GM23338 (cell line): ENCODE data around the gene ASS1. TPM values are rescaled to one million over a fixed set of nuclear protein-coding genes. Genes with fewer than 3 reads are reported as not detected.

ENCODE experiments used
- ATAC-seq: fragments of 200-7000 bp; cut with Tn5 transposase; 3 replicates; pipeline ENCODE4 v1.9.1; 2020
- DNase-seq: peaks from one replicate; pipeline ENCODE4 v3.0.0-alpha.2; 2015; ENCODE audit warnings: low spot score
- H2AFZ ChIP-seq: fragments of 200-600 bp; sonication (generic); 2 replicates; pipeline ENCODE4 v1.8.0; 2016; ENCODE audit warnings: antibody characterized with exemption, mild to moderate bottlenecking, moderate library complexity
- H3F3A ChIP-seq: fragments of 200-600 bp; sonication (generic); replicated peaks from 2 replicates; pipeline ENCODE4 v1.8.0; 2017; ENCODE audit warnings: antibody characterized with exemption, mixed run types, low read depth
- H3K27ac ChIP-seq: fragments of 200-600 bp; sonication (generic); 2 replicates; pipeline ENCODE4 v1.6.1; 2016; ENCODE audit warnings: low read depth
- H3K27me3 ChIP-seq: fragments of 200-600 bp; sonication (generic); 2 replicates; pipeline ENCODE4 v1.8.0; 2016; ENCODE audit warnings: mild to moderate bottlenecking, mixed run types, moderate library complexity; ENCODE audit not compliant: insufficient read depth
- H3K36me3 ChIP-seq: fragments of 200-600 bp; sonication (generic); 2 replicates; pipeline ENCODE4 v1.8.0; 2016; ENCODE audit warnings: mild to moderate bottlenecking; ENCODE audit not compliant: insufficient read depth
- H3K4me1 ChIP-seq: fragments of 200-600 bp; sonication (generic); 2 replicates; pipeline ENCODE4 v1.8.0; 2016; ENCODE audit warnings: mild to moderate bottlenecking, moderate library complexity; ENCODE audit not compliant: insufficient read depth
- H3K4me2 ChIP-seq: fragments of 200-600 bp; sonication (generic); 2 replicates; pipeline ENCODE4 v1.7.1; 2017; ENCODE audit warnings: mixed run types
- H3K4me3 ChIP-seq: fragments of 200-600 bp; sonication (generic); 2 replicates; pipeline ENCODE4 v1.6.1; 2016; ENCODE audit warnings: mixed run types
- H3K79me2 ChIP-seq: fragments of 200-600 bp; sonication (generic); replicated peaks from 2 replicates; pipeline ENCODE4 v1.8.0; 2017; ENCODE audit warnings: mild to moderate bottlenecking; ENCODE audit not compliant: insufficient read depth
- H3K9me2 ChIP-seq: fragments of 200-600 bp; sonication (generic); 2 replicates; pipeline ENCODE4 v1.8.0; 2017; ENCODE audit not compliant: insufficient read depth
- H4K20me1 ChIP-seq: fragments of 200-600 bp; sonication (generic); replicated peaks from 2 replicates; pipeline ENCODE4 v1.8.0; 2017; ENCODE audit warnings: mild to moderate bottlenecking; ENCODE audit not compliant: insufficient read depth
- H3K27ac Mint-ChIP-seq: 2 replicates; pipeline ENCODE4 v1.8.0; 2020; ENCODE audit warnings: inconsistent platforms, mild to moderate bottlenecking, moderate library complexity, mixed read lengths
- H3K27me3 Mint-ChIP-seq: 3 replicates; pipeline ENCODE4 v1.8.0; 2022; ENCODE audit warnings: low read depth, mild to moderate bottlenecking, moderate library complexity, mixed read lengths, inconsistent platforms; ENCODE audit not compliant: insufficient read depth, poor library complexity
- H3K36me3 Mint-ChIP-seq: 3 replicates; pipeline ENCODE4 v1.8.0; 2021; ENCODE audit warnings: low read depth, mild to moderate bottlenecking, inconsistent platforms, moderate library complexity, mixed read lengths
- H3K4me1 Mint-ChIP-seq: 3 replicates; pipeline ENCODE4 v1.8.0; 2020; ENCODE audit warnings: mild to moderate bottlenecking, inconsistent platforms, mixed read lengths
- H3K4me3 Mint-ChIP-seq: 3 replicates; pipeline ENCODE4 v1.8.0; 2021; ENCODE audit warnings: moderate library complexity, mild to moderate bottlenecking, inconsistent platforms, mixed read lengths
- H3K9me3 Mint-ChIP-seq: 3 replicates; pipeline ENCODE4 v1.8.0; 2020; ENCODE audit warnings: moderate library complexity, mild to moderate bottlenecking, inconsistent platforms, mixed read lengths
- CTCF ChIP-seq, 2 experiments: fragments of 200-600 bp in 1 of 2; sonication (generic) in 1 of 2; conservative IDR thresholded peaks; 2 replicates each; pipeline versions ENCODE4 v1.5.1 to v1.6.1; 2016 to 2017; ENCODE audit warnings: antibody characterized with exemption in 2 of 2, low read depth in 2 of 2, mild to moderate bottlenecking in 2 of 2, moderate library complexity in 1 of 2
- ETS1 ChIP-seq: IDR thresholded peaks from 2 replicates; pipeline ENCODE4 v1.6.1; 2016; ENCODE audit warnings: antibody characterized with exemption
- JUNB ChIP-seq: IDR thresholded peaks from one replicate; pipeline ENCODE4 v1.6.1; 2016; ENCODE audit warnings: antibody characterized with exemption; ENCODE audit not compliant: unreplicated experiment
- POLR2AphosphoS5 ChIP-seq: IDR thresholded peaks from 2 replicates; pipeline ENCODE4 v1.6.1; 2016; ENCODE audit warnings: antibody characterized with exemption, low read depth
- ZNF114 ChIP-seq: fragments of 250-450 bp; sonication (Bioruptor Pico); IDR thresholded peaks from 2 replicates; pipeline ENCODE4 v1.5.0; 2020; ENCODE audit warnings: mild to moderate bottlenecking, moderate library complexity
- ZNF331 ChIP-seq: fragments of 250-450 bp; sonication (Bioruptor Pico); IDR thresholded peaks from 2 replicates; pipeline ENCODE4 v1.5.0; 2020; ENCODE audit warnings: low read depth, mild to moderate bottlenecking, moderate library complexity
- polyA plus RNA-seq: library from polyadenylated mRNA; unstranded; fragments of >200 nt; fragmentation: Nextera tagmentation; extraction: Ambion mirVana; gene quantifications from 2 replicates; pipeline ENCODE4 v1.2.1, GENCODE V29; 2016
- total RNA-seq: library from RNA; depleted of rRNA; stranded (reverse); fragments of >200 nt; shearing (Covaris generic); gene quantifications from 2 replicates; pipeline ENCODE4 v1.2.3, GENCODE V29; 2014

Gene ASS1
- total and polyA plus RNA-seq, 2 experiments from 2014 or later: 65.8 to 103 TPM

- no peaks in the 10 kb centered on the region for H3K9me2 ChIP-seq
- Mint-ChIP-seq H3K4me3 (no peak overlapping the region), H3K36me3 (peaks cover 34% of the 10 kb centered on the region), H3K4me1 (peaks cover 31% of the 10 kb centered on the region), H3K27ac (no peak overlapping the region), H3K27me3 (peaks cover 21% of the 10 kb centered on the region), H3K9me3 (no peaks in the 10 kb centered on the region)
- no peaks in the 10 kb centered on the region for H3F3A ChIP-seq
- H3K36me3 ChIP-seq: no peaks in the 10 kb centered on the region
- H2AFZ ChIP-seq: no peak overlapping the region
- TF ChIP-seq ZNF114 (CRISPR knock-in tag) (no peak), JUNB (no peak), ETS1 (no peak), CTCF (conservative IDR thresholded peaks at IDR 0.05; ENCODE audit: low read depth in 2 of 2) (no peak), POLR2AphosphoS5 (no peak)
- no peak for ATAC-seq
- H3K79me2 ChIP-seq: no peaks in the 10 kb centered on the region; the same call in 1 of the 2 replicates
- no peak for DNase-seq
- no peak overlapping the region for H3K27ac ChIP-seq
- H3K27me3 ChIP-seq: no peaks in the 10 kb centered on the region
- no peak overlapping the region for H3K4me2 ChIP-seq
- no peak overlapping the region for H3K4me3 ChIP-seq
- no peaks in the 10 kb centered on the region; the same call in 1 of the 2 replicates for H4K20me1 ChIP-seq
- peaks cover 16% of the 10 kb centered on the region for H3K4me1 ChIP-seq
Observed at GRCh38 chr9:130453487-130453886, 8.7 kb downstream of the ASS1 start.

- no peak for ATAC-seq
- no peak overlapping the region for H3K4me3 Mint-ChIP-seq
Observed at GRCh38 chr9:130454096-130454811, 9.5 kb downstream of the ASS1 start.

More at GRCh38 chr9:130454096-130454811, 9.5 kb downstream of the ASS1 start:
- Histone ChIP-seq H3K27me3 (no peaks in the 10 kb centered on the region), H3K9me2 (no peaks in the 10 kb centered on the region), H3K36me3 (no peaks in the 10 kb centered on the region), H3K4me2 (no peak overlapping the region), H3K79me2 (no peaks in the 10 kb centered on the region; the same call in 1 of the 2 replicates), H3F3A (no peaks in the 10 kb centered on the region), H3K27ac (no peak overlapping the region), H2AFZ (no peak overlapping the region), H4K20me1 (no peaks in the 10 kb centered on the region; the same call in 1 of the 2 replicates), H3K4me3 (no peak overlapping the region), H3K4me1 (peaks cover 11% of the 10 kb centered on the region)
- peaks cover 26% of the 10 kb centered on the region for H3K4me1 Mint-ChIP-seq
- no peak for TF ChIP-seq ZNF331 (CRISPR knock-in tag)
- TF ChIP-seq CTCF (conservative IDR thresholded peaks at IDR 0.05; ENCODE audit: low read depth in 2 of 2): peak in 1 of 2 experiments; percentile 28; a peak in 2 of 4 replicates
- no peak for DNase-seq
- H3K9me3 Mint-ChIP-seq: no peaks in the 10 kb centered on the region
- H3K36me3 Mint-ChIP-seq: peaks cover 36% of the 10 kb centered on the region
- peaks cover 16% of the 10 kb centered on the region for H3K27me3 Mint-ChIP-seq
- H3K27ac Mint-ChIP-seq: no peak overlapping the region
